ENCODE data around the gene SSH3.

DNA sequence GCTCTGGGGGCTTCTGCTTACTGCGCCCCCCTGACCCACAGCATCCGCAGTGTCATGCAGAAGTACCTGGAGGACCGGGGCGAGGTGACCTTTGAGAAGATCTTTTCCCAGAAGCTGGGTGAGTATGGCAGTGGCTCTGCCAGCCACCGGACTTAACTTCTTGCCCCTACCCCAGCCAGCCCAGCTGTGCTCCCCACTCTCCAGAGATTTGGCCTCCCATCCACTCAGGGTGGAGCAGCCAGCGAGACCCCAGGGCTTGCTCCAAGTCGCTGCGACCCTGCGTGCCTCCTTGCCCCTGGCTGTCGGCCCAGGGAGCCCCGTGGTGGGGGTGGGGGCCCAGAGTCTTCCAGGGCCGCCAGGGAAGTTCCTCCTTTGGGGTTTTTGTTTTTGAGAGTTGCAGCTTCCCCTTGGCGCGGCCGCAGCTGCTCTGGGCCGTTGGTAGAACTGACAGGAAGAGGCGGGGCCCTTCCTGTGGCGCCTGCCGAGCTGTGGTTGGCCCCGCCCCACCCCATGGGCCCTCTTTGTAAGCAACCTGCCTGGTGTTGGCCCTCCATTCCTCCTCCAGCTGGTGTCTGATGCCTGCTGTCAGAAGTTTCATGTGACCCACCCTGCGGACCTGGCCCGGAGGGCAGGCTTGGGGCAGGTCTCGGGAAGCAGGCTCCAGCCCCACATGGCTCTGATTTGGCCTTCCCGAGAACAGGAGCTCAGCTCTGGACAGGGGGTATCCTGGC, 25.9 kb upstream of the SSH3 start:
- TF ChIP-seq, protein P1, sequence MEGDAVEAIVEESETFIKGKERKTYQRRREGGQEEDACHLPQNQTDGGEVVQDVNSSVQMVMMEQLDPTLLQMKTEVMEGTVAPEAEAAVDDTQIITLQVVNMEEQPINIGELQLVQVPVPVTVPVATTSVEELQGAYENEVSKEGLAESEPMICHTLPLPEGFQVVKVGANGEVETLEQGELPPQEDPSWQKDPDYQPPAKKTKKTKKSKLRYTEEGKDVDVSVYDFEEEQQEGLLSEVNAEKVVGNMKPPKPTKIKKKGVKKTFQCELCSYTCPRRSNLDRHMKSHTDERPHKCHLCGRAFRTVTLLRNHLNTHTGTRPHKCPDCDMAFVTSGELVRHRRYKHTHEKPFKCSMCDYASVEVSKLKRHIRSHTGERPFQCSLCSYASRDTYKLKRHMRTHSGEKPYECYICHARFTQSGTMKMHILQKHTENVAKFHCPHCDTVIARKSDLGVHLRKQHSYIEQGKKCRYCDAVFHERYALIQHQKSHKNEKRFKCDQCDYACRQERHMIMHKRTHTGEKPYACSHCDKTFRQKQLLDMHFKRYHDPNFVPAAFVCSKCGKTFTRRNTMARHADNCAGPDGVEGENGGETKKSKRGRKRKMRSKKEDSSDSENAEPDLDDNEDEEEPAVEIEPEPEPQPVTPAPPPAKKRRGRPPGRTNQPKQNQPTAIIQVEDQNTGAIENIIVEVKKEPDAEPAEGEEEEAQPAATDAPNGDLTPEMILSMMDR (IDR thresholded peaks at IDR 0.05; ENCODE audit: insufficient read depth, low read depth, low read length): no peak
- no peak for TF ChIP-seq EZH2 (IDR thresholded peaks at IDR 0.05; ENCODE audit: insufficient read depth, low read length)
